B cell (primary cell): ENCODE data around the gene TET3. TPM values are rescaled to one million over a fixed set of nuclear protein-coding genes. Genes with fewer than 3 reads are reported as not detected.

Source experiments
- ATAC-seq: fragments of 200-7000 bp; cut with Tn5 transposase; one replicate; pipeline ENCODE4 v1.10.0; 2021; ENCODE audit warnings: low read depth, mild to moderate bottlenecking, moderate number of reproducible peaks, moderate library complexity
- CTCF ChIA-PET: fragments of 350-600 bp; sonication (Branson Sonifier 250); formaldehyde crosslinking; loops from one replicate; lab custom pipeline; 2021; ENCODE audit warnings: antibody characterized with exemption, inconsistent platforms; lab: Charles Lee
- POLR2A ChIA-PET: fragments of 350-600 bp; sonication (Branson Sonifier 250); formaldehyde crosslinking; loops from one replicate; lab custom pipeline; 2021; ENCODE audit warnings: antibody characterized with exemption; lab: Charles Lee
- DNase-seq: peaks from one replicate; pipeline ENCODE4 v3.0.0; 2013
- H2AFZ ChIP-seq: 2 replicates; pipeline ENCODE4 v1.6.1; 2012; ENCODE audit warnings: mild to moderate bottlenecking, low read depth, low read length; ENCODE audit not compliant: insufficient read depth, poor library complexity, severe bottlenecking
- H3K27ac ChIP-seq, 2 donors: 1 replicate in 1 of 2; 2 replicates in 1 of 2; pipeline ENCODE4 v1.5.1; 2012 to 2013; ENCODE audit warnings: low read length in 2 of 2, mild to moderate bottlenecking in 2 of 2, moderate library complexity in 1 of 2
- H3K27me3 ChIP-seq, 4 experiments: fragments of 200-600 bp in 1 of 4; sonication (generic) in 1 of 4; replicated peaks in 1 of 4; 1 replicate in 2 of 4; 2 replicates in 2 of 4; pipeline versions ENCODE4 v1.6.1 to v1.7.0; 2013 to 2016; ENCODE audit warnings: low read length in 3 of 4, mild to moderate bottlenecking in 2 of 4, mixed read lengths in 1 of 4, moderate library complexity in 1 of 4; ENCODE audit not compliant: insufficient read depth in 4 of 4, control insufficient read depth in 3 of 4; ENCODE audit errors: control extremely low read depth in 1 of 4
- H3K36me3 ChIP-seq, 2 experiments: replicated peaks in 1 of 2; 1 replicate in 1 of 2; 2 replicates in 1 of 2; pipeline versions ENCODE4 v1.6.1 to v1.7.1; 2013; ENCODE audit warnings: low read length in 1 of 2; ENCODE audit not compliant: insufficient read depth in 2 of 2, control insufficient read depth in 1 of 2; ENCODE audit errors: control extremely low read depth in 1 of 2, extremely low read depth in 1 of 2
- H3K4me1 ChIP-seq, 2 donors: fragments of 200-600 bp in 1 of 2; sonication (generic) in 1 of 2; 1 replicate in 1 of 2; 2 replicates in 1 of 2; pipeline versions ENCODE4 v1.5.1 to v1.6.1; 2013 to 2017; ENCODE audit warnings: low read length in 2 of 2; ENCODE audit not compliant: control insufficient read depth in 2 of 2, insufficient read depth in 2 of 2
- H3K4me2 ChIP-seq: replicated peaks from 2 replicates; pipeline ENCODE3; 2012; ENCODE audit warnings: mild to moderate bottlenecking, low read depth, low read length; ENCODE audit not compliant: poor library complexity, severe bottlenecking
- H3K4me3 ChIP-seq, 5 experiments: fragments of 200-600 bp in 1 of 5; sonication (generic) in 1 of 5; 1 replicate in 3 of 5; 2 replicates in 2 of 5; pipeline versions ENCODE4 v1.5.1 to v1.7.0; 2011 to 2016; ENCODE audit warnings: low read length in 4 of 5, mild to moderate bottlenecking in 4 of 5, low read depth in 2 of 5, control low read depth in 1 of 5, moderate library complexity in 1 of 5; ENCODE audit not compliant: insufficient read depth in 1 of 5; ENCODE audit errors: control extremely low read depth in 1 of 5, extremely low read depth in 1 of 5
- H3K79me2 ChIP-seq: fragments of 200-600 bp; sonication (generic); one replicate; pipeline ENCODE4 v1.6.0; 2016; ENCODE audit warnings: low read length; ENCODE audit not compliant: control insufficient read depth, insufficient read depth
- H3K9ac ChIP-seq: fragments of 200-600 bp; sonication (generic); 2 replicates; pipeline ENCODE4 v1.6.1; 2017; ENCODE audit warnings: mild to moderate bottlenecking, low read length, moderate library complexity
- H3K9me3 ChIP-seq, 3 donors: one replicate each; pipeline versions ENCODE4 v1.6.1 to v1.7.1; 2013; ENCODE audit warnings: low read length in 2 of 3; ENCODE audit not compliant: control insufficient read depth in 2 of 3, insufficient read depth in 1 of 3; ENCODE audit errors: control extremely low read depth in 1 of 3
- H4K20me1 ChIP-seq: 2 replicates; pipeline ENCODE4 v1.6.0; 2012; ENCODE audit warnings: mild to moderate bottlenecking, low read length; ENCODE audit not compliant: insufficient read depth, control insufficient read depth, poor library complexity, severe bottlenecking
- H3K27ac Mint-ChIP-seq: one replicate; pipeline ENCODE4 v1.8.0; 2021; ENCODE audit warnings: mixed read lengths
- H3K27me3 Mint-ChIP-seq: one replicate; pipeline ENCODE4 v1.8.0; 2021; ENCODE audit warnings: mixed read lengths
- H3K4me1 Mint-ChIP-seq: one replicate; pipeline ENCODE4 v1.8.0; 2021; ENCODE audit warnings: mixed read lengths
- H3K4me3 Mint-ChIP-seq: one replicate; pipeline ENCODE4 v1.8.0; 2021; ENCODE audit warnings: mixed read lengths
- H3K9me3 Mint-ChIP-seq: one replicate; pipeline ENCODE4 v1.8.0; 2022; ENCODE audit warnings: mixed read lengths; ENCODE audit not compliant: insufficient read depth
- EZH2 ChIP-seq: IDR thresholded peaks from 2 replicates; pipeline ENCODE4 v1.6.1; 2012; ENCODE audit warnings: borderline replicate concordance, low read depth, mild to moderate bottlenecking, moderate library complexity, low read length; ENCODE audit not compliant: insufficient read depth, poor library complexity, severe bottlenecking
- intact Hi-C: fragments of 100-400 bp; cut with micrococcal nuclease; formaldehyde crosslinking; loops from one replicate; pipeline ENCODE4 v1.10.0; 2022
- polyA plus RNA-seq: library from polyadenylated mRNA; depleted of rRNA; stranded (reverse); fragments of >200 nt; gene quantifications from 2 replicates; pipeline ENCODE4 v1.2.3, GENCODE V29; 2012
- total RNA-seq, 2 donors: library from RNA; stranded (reverse); fragments of 120-200 nt in 1 of 2; gene quantifications; 1 replicate in 1 of 2; 2 replicates in 1 of 2; pipeline versions ENCODE4 v1.2.3 to v1.2.4, GENCODE V29; 2013 to 2022
- TF ChIP-seq, protein P1 (sequence below): fragments of 200-600 bp; IDR thresholded peaks from one replicate; pipeline ENCODE4 v1.8.0; 2022; ENCODE audit warnings: antibody characterized with exemption, mild to moderate bottlenecking

Gene TET3
- total and polyA plus RNA-seq, 2 donors (not counting 1 experiment from before 2014, with no cell fraction given): 4.7 to 43.9 TPM

DNA sequence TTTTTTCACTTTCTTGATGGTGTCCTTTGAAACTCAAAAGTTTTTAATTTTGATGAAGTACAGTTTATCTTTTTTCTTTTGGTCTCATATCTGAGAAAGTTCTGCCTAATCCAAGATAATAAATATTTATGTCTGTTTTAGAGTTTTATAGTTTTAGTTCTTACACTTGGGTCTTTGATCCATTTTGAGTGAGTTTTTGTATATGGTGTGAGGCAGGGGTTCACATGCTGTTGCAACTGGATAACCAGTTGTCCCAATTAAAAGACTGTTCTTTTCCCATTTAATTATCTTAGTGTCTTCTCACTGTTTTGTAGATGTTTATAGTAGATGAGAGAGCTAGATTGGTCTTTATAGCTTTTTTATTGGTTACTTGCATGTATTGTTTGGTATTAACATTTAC is 43.6 kb downstream of the TET3 start:
- TF ChIP-seq EZH2: no peak
- TF ChIP-seq, protein P1, sequence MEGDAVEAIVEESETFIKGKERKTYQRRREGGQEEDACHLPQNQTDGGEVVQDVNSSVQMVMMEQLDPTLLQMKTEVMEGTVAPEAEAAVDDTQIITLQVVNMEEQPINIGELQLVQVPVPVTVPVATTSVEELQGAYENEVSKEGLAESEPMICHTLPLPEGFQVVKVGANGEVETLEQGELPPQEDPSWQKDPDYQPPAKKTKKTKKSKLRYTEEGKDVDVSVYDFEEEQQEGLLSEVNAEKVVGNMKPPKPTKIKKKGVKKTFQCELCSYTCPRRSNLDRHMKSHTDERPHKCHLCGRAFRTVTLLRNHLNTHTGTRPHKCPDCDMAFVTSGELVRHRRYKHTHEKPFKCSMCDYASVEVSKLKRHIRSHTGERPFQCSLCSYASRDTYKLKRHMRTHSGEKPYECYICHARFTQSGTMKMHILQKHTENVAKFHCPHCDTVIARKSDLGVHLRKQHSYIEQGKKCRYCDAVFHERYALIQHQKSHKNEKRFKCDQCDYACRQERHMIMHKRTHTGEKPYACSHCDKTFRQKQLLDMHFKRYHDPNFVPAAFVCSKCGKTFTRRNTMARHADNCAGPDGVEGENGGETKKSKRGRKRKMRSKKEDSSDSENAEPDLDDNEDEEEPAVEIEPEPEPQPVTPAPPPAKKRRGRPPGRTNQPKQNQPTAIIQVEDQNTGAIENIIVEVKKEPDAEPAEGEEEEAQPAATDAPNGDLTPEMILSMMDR: no peak
- H3K4me1 Mint-ChIP-seq: peaks cover 62% of the 10 kb centered on the region
- Histone ChIP-seq H2AFZ (no peak overlapping the region), H4K20me1 (peaks cover 52% of the 10 kb centered on the region), H3K36me3 (no peaks in the 10 kb centered on the region), H3K27ac (no peak overlapping the region), H3K4me1 (peaks cover 44 to 62% of the 10 kb centered on the region in 2 donors), H3K4me3 (no peak overlapping the region), H3K4me2 (no peak overlapping the region), H3K9me3 (peaks cover 0 to 4% (median 0%) of the 10 kb centered on the region in 3 donors), H3K27me3 (no peaks in the 10 kb centered on the region), H3K9ac (no peak overlapping the region), H3K79me2 (peaks cover 100% of the 10 kb centered on the region)
- no peaks in the 10 kb centered on the region for H3K9me3 Mint-ChIP-seq
- no peak overlapping the region for H3K27ac Mint-ChIP-seq
- intact Hi-C loops: no loop called here
- ATAC-seq: no peak
- no peak for DNase-seq
- H3K27me3 Mint-ChIP-seq: no peaks in the 10 kb centered on the region
- no peak overlapping the region for H3K4me3 Mint-ChIP-seq
- ChIA-PET POLR2A (no interaction called here), CTCF (no interaction called here)

DNA sequence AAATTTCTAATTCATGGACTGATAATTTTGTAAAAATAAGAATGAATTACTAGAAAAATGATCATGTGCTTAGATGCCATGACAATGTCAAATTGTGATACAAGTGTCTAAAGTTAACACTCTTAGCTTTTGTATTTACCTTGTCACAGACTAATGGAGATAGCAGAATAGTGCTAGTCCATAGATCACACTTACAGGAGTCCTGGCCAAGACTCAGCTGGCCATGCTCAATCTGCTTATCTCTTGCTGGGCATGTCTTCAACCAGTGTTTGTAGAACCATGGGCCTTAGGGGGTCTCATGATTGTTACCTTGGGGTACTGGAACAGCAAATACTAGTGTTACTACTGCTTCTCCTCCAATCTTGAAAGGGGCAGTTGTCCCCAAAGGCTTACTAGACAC is 44.0 kb downstream of the TET3 start:
- Mint-ChIP-seq H3K27me3 (no peaks in the 10 kb centered on the region), H3K27ac (peak overlapping the region; percentile 10), H3K4me1 (peaks cover 66% of the 10 kb centered on the region), H3K4me3 (no peak overlapping the region), H3K9me3 (no peaks in the 10 kb centered on the region)
- no peaks in the 10 kb centered on the region for H3K36me3 ChIP-seq
- H4K20me1 ChIP-seq: peaks cover 52% of the 10 kb centered on the region
- intact Hi-C loops: no loop called here
- no peaks in the 10 kb centered on the region for H3K27me3 ChIP-seq
- no peak for TF ChIP-seq EZH2
- TF ChIP-seq, protein P1: no peak
- no peak for ATAC-seq
- ChIA-PET POLR2A (no interaction called here), CTCF (no interaction called here)
- H2AFZ ChIP-seq: no peak overlapping the region
- no peak for DNase-seq
- no peak overlapping the region for H3K4me3 ChIP-seq
- H3K4me2 ChIP-seq: no peak overlapping the region
- H3K79me2 ChIP-seq: peaks cover 100% of the 10 kb centered on the region
- no peak overlapping the region for H3K9ac ChIP-seq
- peaks cover 0 to 4% (median 0%) of the 10 kb centered on the region in 3 donors for H3K9me3 ChIP-seq
- H3K27ac ChIP-seq: no peak overlapping the region
- peaks cover 44 to 65% of the 10 kb centered on the region in 2 donors for H3K4me1 ChIP-seq
